Keratinocyte (primary cell): ENCODE measurements around the gene RANBP10.

ENCODE experiments used
- CTCF ChIP-seq, 3 experiments: IDR thresholded peaks in 1 of 3; conservative IDR thresholded peaks in 1 of 3; optimal IDR thresholded peaks in 1 of 3; 2 replicates in 2 of 3; 3 replicates in 1 of 3; pipeline versions ENCODE3 to v1.5.1; 2011; ENCODE audit warnings: low read length in 3 of 3, mild to moderate bottlenecking in 3 of 3, moderate library complexity in 2 of 3, control low read depth in 1 of 3, inconsistent platforms in 1 of 3; ENCODE audit not compliant: insufficient read depth in 2 of 3; ENCODE audit errors: extremely low read depth in 1 of 3
- EZH2 ChIP-seq: IDR thresholded peaks from one replicate; pipeline ENCODE4 v1.6.1; 2012; ENCODE audit warnings: inconsistent platforms, mild to moderate bottlenecking, low read length, moderate library complexity

GRCh38 chr16:67740391-67740790 lies 66.0 kb downstream of the RANBP10 start:
- TF ChIP-seq CTCF (optimal IDR thresholded peaks at IDR 0.05 in 1 of 3, IDR thresholded peaks at IDR 0.05 in 1 of 3, conservative IDR thresholded peaks at IDR 0.05 in 1 of 3; ENCODE audit: extremely low read depth in 1 of 3, insufficient read depth in 2 of 3, low read length in 3 of 3), result no peak
- no peak for TF ChIP-seq EZH2
